SK-N-SH (cell line): ENCODE results near the gene OR52B4. TPM values are rescaled to one million over a fixed set of nuclear protein-coding genes. Genes with fewer than 3 reads are reported as not detected.

Source experiments
- CTCF ChIA-PET: fragments of 300-600, 350-600 bp; formaldehyde crosslinking; extraction: SDS; loops from one replicate; lab custom pipeline; 2021; lab: Yijun Ruan, JAX
- POLR2A ChIA-PET: fragments of 350-600 bp; sonication (Branson Sonifier 250); formaldehyde crosslinking; extraction: SDS; loops from one replicate; lab custom pipeline; 2020; ENCODE audit warnings: antibody characterized with exemption, inconsistent platforms; lab: Yijun Ruan, JAX
- DNase-seq: peaks from one replicate; pipeline ENCODE4 v3.0.0; 2012
- H2AFZ ChIP-seq: fragments of 200-600 bp; sonication (generic); 2 replicates; pipeline ENCODE4 v1.8.1; 2016; ENCODE audit warnings: antibody characterized with exemption, mild to moderate bottlenecking, low read depth
- H3F3A ChIP-seq: fragments of 200-600 bp; sonication (generic); replicated peaks from 2 replicates; pipeline ENCODE3; 2016; ENCODE audit warnings: antibody characterized with exemption, mild to moderate bottlenecking; ENCODE audit not compliant: insufficient read depth
- H3K27ac ChIP-seq, 2 experiments: fragments of 200-500 bp in 1 of 2; fragments of 200-600 bp in 1 of 2; sonication (Bioruptor generic) in 1 of 2; sonication (generic), shearing (Covaris generic) in 1 of 2; 2 replicates each; pipeline versions ENCODE4 v1.5.1 to v1.6.1; 2014 to 2016; ENCODE audit warnings: low read depth in 2 of 2, inconsistent platforms in 1 of 2, low read length in 1 of 2, mild to moderate bottlenecking in 1 of 2, mixed read lengths in 1 of 2
- H3K27me3 ChIP-seq: fragments of 200-600 bp; sonication (generic), shearing (Covaris generic); 2 replicates; pipeline ENCODE4 v1.6.1; 2016; ENCODE audit warnings: mixed run types; ENCODE audit not compliant: insufficient read depth
- H3K36me3 ChIP-seq, 2 experiments: fragments of 200-500 bp in 1 of 2; fragments of 200-600 bp in 1 of 2; sonication (Bioruptor generic) in 1 of 2; sonication (generic) in 1 of 2; replicated peaks in 1 of 2; 2 replicates each; pipeline versions ENCODE3 to v1.5.1; 2014 to 2016; ENCODE audit warnings: low read length in 1 of 2, mild to moderate bottlenecking in 1 of 2; ENCODE audit not compliant: insufficient read depth in 2 of 2, control insufficient read depth in 1 of 2
- H3K4me1 ChIP-seq, 2 experiments: fragments of 200-500 bp in 1 of 2; fragments of 200-600 bp in 1 of 2; sonication (Bioruptor generic) in 1 of 2; sonication (generic), shearing (Covaris generic) in 1 of 2; 2 replicates each; pipeline versions ENCODE4 v1.5.1 to v1.6.1; 2014 to 2016; ENCODE audit warnings: low read depth in 1 of 2, low read length in 1 of 2, mixed run types in 1 of 2; ENCODE audit not compliant: insufficient read depth in 2 of 2, control insufficient read depth in 1 of 2
- H3K4me2 ChIP-seq: fragments of 200-600 bp; sonication (generic), shearing (Covaris generic); 2 replicates; pipeline ENCODE4 v1.6.1; 2017; ENCODE audit warnings: mixed run types
- H3K4me3 ChIP-seq, 2 experiments: fragments of 200-500 bp in 1 of 2; fragments of 200-600 bp in 1 of 2; sonication (Bioruptor generic) in 1 of 2; sonication (generic), shearing (Covaris generic) in 1 of 2; 2 replicates each; pipeline versions ENCODE4 v1.5.1 to v1.8.1; 2014 to 2016; ENCODE audit warnings: low read depth in 2 of 2, inconsistent platforms in 1 of 2, low read length in 1 of 2, mild to moderate bottlenecking in 1 of 2, mixed read lengths in 1 of 2, moderate library complexity in 1 of 2
- H3K79me2 ChIP-seq: fragments of 200-600 bp; sonication (generic); 2 replicates; pipeline ENCODE4 v1.8.1; 2017; ENCODE audit warnings: mild to moderate bottlenecking; ENCODE audit not compliant: insufficient read depth
- H3K9ac ChIP-seq: fragments of 200-600 bp; sonication (generic); 2 replicates; pipeline ENCODE4 v1.6.1; 2017; ENCODE audit warnings: mixed run types
- H3K9me2 ChIP-seq: fragments of 200-600 bp; sonication (generic); 2 replicates; pipeline ENCODE4 v1.6.1; 2017; ENCODE audit warnings: mixed run types
- H3K9me3 ChIP-seq: fragments of 200-600 bp; sonication (generic); 2 replicates; pipeline ENCODE4 v1.6.1; 2017; ENCODE audit warnings: mixed run types, mild to moderate bottlenecking, moderate library complexity
- H4K20me1 ChIP-seq: fragments of 200-600 bp; sonication (generic); 2 replicates; pipeline ENCODE4 v1.6.1; 2017; ENCODE audit warnings: mild to moderate bottlenecking, mixed run types; ENCODE audit not compliant: insufficient read depth
- CTCF ChIP-seq: fragments of 200-600 bp; sonication (generic); IDR thresholded peaks from 2 replicates; pipeline ENCODE4 v1.6.1; 2017; ENCODE audit warnings: antibody characterized with exemption, mild to moderate bottlenecking, moderate library complexity
- ELF1 ChIP-seq: IDR thresholded peaks from 2 replicates; pipeline ENCODE4 v1.4.0; 2012
- FOXJ3 ChIP-seq: sonication (generic); formaldehyde crosslinking; IDR thresholded peaks from 2 replicates; pipeline ENCODE4 v1.5.1; 2020; ENCODE audit warnings: mild to moderate bottlenecking, missing genetic modification reagents
- GATA2 ChIP-seq: sonication (generic); formaldehyde crosslinking; IDR thresholded peaks from 2 replicates; pipeline ENCODE4 v1.5.0; 2020; ENCODE audit warnings: mild to moderate bottlenecking, missing genetic modification reagents
- IRF3 ChIP-seq: fragments of 150-350 bp; IDR thresholded peaks from 2 replicates; pipeline ENCODE4 v1.6.1; 2016; ENCODE audit warnings: mild to moderate bottlenecking, low read depth, low read length
- JUND ChIP-seq: IDR thresholded peaks from 2 replicates; pipeline ENCODE4 v1.4.0; 2012
- POLR2AphosphoS5 ChIP-seq: IDR thresholded peaks from 2 replicates; pipeline ENCODE4 v1.6.1; 2012; ENCODE audit warnings: low read depth, low read length
- RCOR1 ChIP-seq: fragments of 150-350 bp; IDR thresholded peaks from 2 replicates; pipeline ENCODE4 v1.6.1; 2017; ENCODE audit warnings: antibody characterized with exemption, low read length
- REST ChIP-seq: IDR thresholded peaks from 2 replicates; pipeline ENCODE4 v1.6.1; 2012; ENCODE audit warnings: mild to moderate bottlenecking, low read depth, low read length, moderate library complexity
- RFX5 ChIP-seq: IDR thresholded peaks from 2 replicates; pipeline ENCODE4 v1.6.1; 2012; ENCODE audit warnings: mild to moderate bottlenecking, improper control_type of control experiment, low read length
- SIN3A ChIP-seq: IDR thresholded peaks from 2 replicates; pipeline ENCODE4 v1.6.1; 2012; ENCODE audit warnings: low read depth, mild to moderate bottlenecking, low read length, moderate library complexity, borderline replicate concordance
- SMC3 ChIP-seq: IDR thresholded peaks from 2 replicates; pipeline ENCODE4 v1.6.1; 2012; ENCODE audit warnings: low read depth, low read length, improper control_type of control experiment
- TAF1 ChIP-seq: IDR thresholded peaks from 2 replicates; pipeline ENCODE4 v1.6.1; 2012; ENCODE audit warnings: low read depth, mild to moderate bottlenecking, low read length, moderate library complexity, borderline replicate concordance
- TEAD4 ChIP-seq: IDR thresholded peaks from 2 replicates; pipeline ENCODE4 v1.4.0; 2012; ENCODE audit warnings: mild to moderate bottlenecking, borderline replicate concordance; ENCODE audit not compliant: insufficient read depth
- YY1 ChIP-seq: IDR thresholded peaks from 2 replicates; pipeline ENCODE4 v1.4.0; 2012; ENCODE audit warnings: low read depth, mild to moderate bottlenecking
- ZBTB33 ChIP-seq: IDR thresholded peaks from 2 replicates; pipeline ENCODE4 v1.4.0; 2012; ENCODE audit warnings: low read depth, borderline replicate concordance
- WGBS: methylation state at CpG from one replicate; pipeline ENCODE4 v1.1.6; 2017; ENCODE audit warnings: low lambda C conversion rate; 5-methylcytosine and 5-hydroxymethylcytosine counted together
- polyA plus RNA-seq, 3 experiments: library from polyadenylated mRNA; depleted of rRNA; stranded (reverse); fragments of >200 nt; gene quantifications; 2 replicates each; pipeline ENCODE4 v1.2.3, GENCODE V29; 2012

Gene OR52B4
- polyA plus RNA-seq, 1 of the 3 experiments (the other 2 are of a cell fraction): not detected

GRCh38 chr11:4381901-4382300, 13.7 kb upstream of the OR52B4 start:
- Histone ChIP-seq H3K36me3 (peaks cover 0 to 1% of the 10 kb centered on the region in 2 experiments), H3K27me3 (peaks cover 4% of the 10 kb centered on the region; the same call in 1 of the 2 replicates), H3K9me3 (no peaks in the 10 kb centered on the region), H3K4me3 (no peak overlapping the region), H3K4me1 (no peaks in the 10 kb centered on the region), H3F3A (no peaks in the 10 kb centered on the region), H3K79me2 (no peaks in the 10 kb centered on the region), H3K9ac (no peak overlapping the region), H3K27ac (no peak overlapping the region), H4K20me1 (no peaks in the 10 kb centered on the region), H2AFZ (no peak overlapping the region), H3K9me2 (no peaks in the 10 kb centered on the region; the same call in 1 of the 2 replicates), H3K4me2 (no peak overlapping the region)
- 11% methylated on average over 2 of the region's 2 CpGs for WGBS
- TF ChIP-seq ZBTB33 (no peak), RFX5 (no peak), SIN3A (no peak), YY1 (no peak), IRF3 (no peak), SMC3 (no peak)
- ChIA-PET CTCF (no interaction called here), POLR2A (no interaction called here)
- no peak for DNase-seq

- H3K9me3 ChIP-seq: no peaks in the 10 kb centered on the region
- no peak for DNase-seq
- WGBS: 1% methylated on average over 5 of the region's 5 CpGs
- H3K9me2 ChIP-seq: no peaks in the 10 kb centered on the region; the same call in 1 of the 2 replicates
- no peak overlapping the region for H3K4me2 ChIP-seq
- POLR2A ChIA-PET: no interaction called here
- H3F3A ChIP-seq: no peaks in the 10 kb centered on the region
- H3K79me2 ChIP-seq: no peaks in the 10 kb centered on the region
- H3K36me3 ChIP-seq: no peaks in the 10 kb centered on the region
- no peak overlapping the region for H3K4me3 ChIP-seq
- H3K9ac ChIP-seq: no peak overlapping the region
- no peaks in the 10 kb centered on the region for H3K4me1 ChIP-seq
- H2AFZ ChIP-seq: no peak overlapping the region
- no peaks in the 10 kb centered on the region for H4K20me1 ChIP-seq
- TF ChIP-seq CTCF: no peak
- no peak for TF ChIP-seq POLR2AphosphoS5
- no peak for TF ChIP-seq FOXJ3 (CRISPR knock-in tag)
- TF ChIP-seq ELF1: no peak
- no peak for TF ChIP-seq SIN3A
- TF ChIP-seq GATA2 (CRISPR knock-in tag): no peak
- no peak for TF ChIP-seq REST
- no peak for TF ChIP-seq TEAD4
- TF ChIP-seq TAF1: no peak
- no peak for TF ChIP-seq JUND
- no peak for TF ChIP-seq RCOR1
- CTCF ChIA-PET: no interaction called here
- peaks cover 23% of the 10 kb centered on the region; the same call in 1 of the 2 replicates for H3K27me3 ChIP-seq
- H3K27ac ChIP-seq: no peak overlapping the region
Measured at GRCh38 chr11:4375431-4376140, 7.4 kb upstream of the OR52B4 start.
